ENCODE results near the gene CLCN7. TPM values are rescaled to one million over a fixed set of nuclear protein-coding genes. Genes with fewer than 3 reads are reported as not detected.

CLCN7 gene
- total and polyA plus RNA-seq, 2 of the 8 experiments (the other 6 are each of a cell fraction or from before 2014, with no cell fraction given), result 38.6 to 81.5 TPM

- CTCF ChIA-PET (ENCODE audit: partially characterized antibody), result interaction anchor here (0.6 to 3.9 kb wide), 3 partner anchors 15 to 500 kb away, joined by 3 to 20 read pairs (median 3); no protein-coding TSS in a partner anchor
Observed at GRCh38 chr16:1442697-1443096, 32.1 kb downstream of the CLCN7 start.

More at GRCh38 chr16:1442697-1443096, 32.1 kb downstream of the CLCN7 start:
- no peaks in the 10 kb centered on the region for H3K27me3 ChIP-seq (replicated peaks in 1 of 4; ENCODE audit: control insufficient read depth in 3 of 4, extremely low read depth in 1 of 4, insufficient read depth in 3 of 4, low read length in 3 of 4)
- H3K79me1 ChIP-seq (ENCODE audit: low read depth, low read length), result no peaks in the 10 kb centered on the region
- H4K8ac ChIP-seq (ENCODE audit: extremely low read depth, insufficient read depth, low read length), result no peak overlapping the region
- H4K5ac ChIP-seq (ENCODE audit: insufficient read length, low read depth, low read length), result no peak overlapping the region
- peaks cover 0 to 14% (median 0%) of the 10 kb centered on the region in 4 experiments; a peak in 1 of 8 replicates for H3K36me3 ChIP-seq (ENCODE audit: control insufficient read depth in 2 of 4, insufficient read depth in 4 of 4, low read length in 3 of 4)
- no peak for DNase-seq (ENCODE audit: low read depth in 1 of 2, low spot score in 2 of 2)
- H2BK15ac ChIP-seq (ENCODE audit: low read length), result no peak overlapping the region
- H3K9me3 ChIP-seq (ENCODE audit: insufficient read depth in 2 of 2, low read depth in 1 of 2, low read length in 1 of 2), result no peaks in the 10 kb centered on the region
- no peak overlapping the region for H2AFZ ChIP-seq (ENCODE audit: low read length)
- no peak overlapping the region for H3K9ac ChIP-seq (replicated peaks in 1 of 4; ENCODE audit: extremely low read depth in 1 of 4, low read depth in 3 of 4, low read length in 3 of 4)
- no peak for FAIRE-seq
- no peaks in the 10 kb centered on the region for H3K23me2 ChIP-seq (ENCODE audit: low read depth, low read length)
- H3K79me2 ChIP-seq (ENCODE audit: control insufficient read depth in 1 of 2, insufficient read depth in 2 of 2, low read length in 2 of 2), result no peaks in the 10 kb centered on the region
- H3K4me2 ChIP-seq (ENCODE audit: insufficient read depth in 1 of 2, low read depth in 2 of 2, low read length in 2 of 2), result no peak overlapping the region
- H3K14ac ChIP-seq (ENCODE audit: insufficient read length), result no peak overlapping the region
- H3K4ac ChIP-seq (replicated peaks; ENCODE audit: insufficient read length, low read depth, low read length), result no peak overlapping the region
- H2BK120ac ChIP-seq (replicated peaks; ENCODE audit: low read depth, low read length), result no peak overlapping the region
- no peak overlapping the region for H4K91ac ChIP-seq (replicated peaks; ENCODE audit: insufficient read length, low read length)
- H3K18ac ChIP-seq (ENCODE audit: extremely low read depth, low read length), result no peak overlapping the region
- H2BK20ac ChIP-seq (ENCODE audit: low read length), result no peak overlapping the region
- no peak overlapping the region for H3K56ac ChIP-seq (replicated peaks; ENCODE audit: insufficient read length, low read depth, low read length)
- H3K4me1 ChIP-seq (replicated peaks in 1 of 4; ENCODE audit: control insufficient read depth in 3 of 4, insufficient read depth in 4 of 4, low read length in 3 of 4), result no peaks in the 10 kb centered on the region; a peak in 1 of 7 replicates
- H3K27ac ChIP-seq (ENCODE audit: low read depth, low read length), result no peak overlapping the region
- H2AK5ac ChIP-seq (ENCODE audit: low read depth, low read length), result no peak overlapping the region
- TF ChIP-seq SRF (IDR thresholded peaks at IDR 0.05; ENCODE audit: low read depth, low read length) (no peak), FOSL1 (IDR thresholded peaks at IDR 0.05; ENCODE audit: insufficient read depth, low read depth, low read length) (no peak), SP4 (IDR thresholded peaks at IDR 0.05; ENCODE audit: low read length) (no peak), HDAC2 (IDR thresholded peaks at IDR 0.05; ENCODE audit: borderline replicate concordance in 1 of 2, low read depth in 2 of 2, low read length in 2 of 2) (no peak), SAP30 (IDR thresholded peaks at IDR 0.05; ENCODE audit: insufficient read depth, insufficient replicate concordance, low read length) (no peak)
- POLR2A ChIA-PET (ENCODE audit: partially characterized antibody), result interaction anchor here (0.8 to 1.8 kb wide), 8 partner anchors 8 to 321 kb away, joined by 3 to 7 read pairs (median 3); no protein-coding TSS in a partner anchor
- no peak overlapping the region for H3K23ac ChIP-seq (ENCODE audit: insufficient read length)
- no peak overlapping the region for H3K4me3 ChIP-seq (ENCODE audit: extremely low read depth in 1 of 4, insufficient read depth in 2 of 4, low read depth in 3 of 4, low read length in 4 of 4)
- no peak overlapping the region for H2BK12ac ChIP-seq (ENCODE audit: low read depth, low read length)
- WGBS, 2 experiments (ENCODE audit: extremely low coverage in 1 of 2, insufficient coverage in 1 of 2, insufficient read length in 1 of 2, insufficient replicate concordance in 2 of 2, low coverage in 1 of 2, low lambda C conversion rate in 2 of 2, missing lambda C conversion rate in 1 of 2), result 93% methylated on average over 3 of the region's 24 CpGs; no CpG with 5 or more reads in 1 of the 2 experiments
- no peak overlapping the region for H2BK5ac ChIP-seq (ENCODE audit: low read depth, low read length)
- H4K20me1 ChIP-seq (replicated peaks in 1 of 2; ENCODE audit: control insufficient read depth in 1 of 2, insufficient read depth in 2 of 2, low read length in 2 of 2), result peaks cover 0 to 2% of the 10 kb centered on the region in 2 experiments
